ENCODE data around the gene R3HDM2.
A peak's percentile ranks its signal among the peaks of the same experiment; 100 is the strongest.

Gene R3HDM2

GRCh38 chr12:57237932-57238853, 192.7 kb downstream of the R3HDM2 start:
- DNase-seq = no peak

- no peak for DNase-seq
Observed at GRCh38 chr12:57237596-57237931, 193.3 kb downstream of the R3HDM2 start.

- DNase-seq = no peak
Observed at GRCh38 chr12:57236925-57237595, 193.8 kb downstream of the R3HDM2 start.

- no peak for DNase-seq
Observed at GRCh38 chr12:57236201-57236924, 194.5 kb downstream of the R3HDM2 start.

GRCh38 chr12:57235728-57236131, 195.1 kb downstream of the R3HDM2 start:
- no peak for DNase-seq

- DNase-seq = no peak
Observed at GRCh38 chr12:57235017-57235727, 195.7 kb downstream of the R3HDM2 start.

- DNase-seq = peak; percentile 68
Observed at GRCh38 chr12:57234571-57235016, 196.2 kb downstream of the R3HDM2 start.

- DNase-seq = no peak
Observed at GRCh38 chr12:57234233-57234570, 196.6 kb downstream of the R3HDM2 start.

GRCh38 chr12:57233357-57234232, 197.2 kb downstream of the R3HDM2 start:
- peak; percentile 86 for DNase-seq

- DNase-seq = no peak
Observed at GRCh38 chr12:57232156-57232756, 198.6 kb downstream of the R3HDM2 start.

GRCh38 chr12:57231276-57232021, 199.4 kb downstream of the R3HDM2 start:
- no peak for DNase-seq

- DNase-seq = no peak
Observed at GRCh38 chr12:57230381-57231155, 200.3 kb downstream of the R3HDM2 start.

- peak; percentile 98 for DNase-seq
Observed at GRCh38 chr12:57229634-57230380, 201.0 kb downstream of the R3HDM2 start, which contains the start of gene SHMT2. Gene SHMT2 (plus strand): TSS chr12:57229711. CDS start chr12:57229779, 68 bp downstream.

GRCh38 chr12:57229046-57229633, 201.7 kb downstream of the R3HDM2 start:
- DNase-seq = peak; percentile 45

- DNase-seq = no peak
Observed at GRCh38 chr12:57227315-57228115, 203.3 kb downstream of the R3HDM2 start.

- DNase-seq = no peak
Observed at GRCh38 chr12:57226588-57227314, 204.1 kb downstream of the R3HDM2 start.

GRCh38 chr12:57225680-57226210, 205.1 kb downstream of the R3HDM2 start:
- no peak for DNase-seq

Measured in inflammatory macrophage treated with lipopolysaccharide for 4 hours (primary cell).